ENCODE results near the gene MRPS12.
A peak's percentile ranks its signal among the peaks of the same experiment; 100 is the strongest.
"Not testable (repeated sequence)": the region's sequence is repeated elsewhere in the genome, so short reads cannot be mapped to it uniquely, and the experiment has no call there.

Gene MRPS12

GRCh38 chr19:38933544-38933943 is 2.8 kb downstream of the MRPS12 start:
- no peak for DNase-seq

- DNase-seq, result no peak
Observed at GRCh38 chr19:38939957-38940356, 9.2 kb downstream of the MRPS12 start.

GRCh38 chr19:38941466-38941865 is 10.7 kb downstream of the MRPS12 start:
- DNase-seq, result not testable (repeated sequence)

- DNase-seq, result no peak
Observed at GRCh38 chr19:38941979-38942378, 11.2 kb downstream of the MRPS12 start.

GRCh38 chr19:38942471-38943181 is 11.9 kb downstream of the MRPS12 start:
- no peak for DNase-seq

GRCh38 chr19:38944981-38945506 is 14.3 kb downstream of the MRPS12 start:
- DNase-seq, result no peak

- no peak for DNase-seq
Observed at GRCh38 chr19:38945562-38946228, 15.0 kb downstream of the MRPS12 start.

GRCh38 chr19:38946229-38947010 is 15.7 kb downstream of the MRPS12 start:
- DNase-seq, result no peak

- peak; percentile 16 to 94 (median 83) for DNase-seq
Observed at GRCh38 chr19:38949580-38950367, 19.0 kb downstream of the MRPS12 start.

- DNase-seq, result no peak
Observed at GRCh38 chr19:38951187-38951586, 20.4 kb downstream of the MRPS12 start.

- DNase-seq, result peak in 6 of 58 donors; percentile 0 to 26 (median 20)
Observed at GRCh38 chr19:38952395-38953165, 21.8 kb downstream of the MRPS12 start.

GRCh38 chr19:38953677-38954076 is 22.9 kb downstream of the MRPS12 start:
- peak in 2 of 58 donors; percentile 4 to 9 for DNase-seq

GRCh38 chr19:38956264-38956663 is 25.5 kb downstream of the MRPS12 start:
- no peak for DNase-seq

- no peak for DNase-seq
Observed at GRCh38 chr19:38958301-38958700, 27.6 kb downstream of the MRPS12 start.

- DNase-seq, result no peak
Observed at GRCh38 chr19:38959618-38960017, 28.9 kb downstream of the MRPS12 start.

GRCh38 chr19:38964738-38965137 is 34.0 kb downstream of the MRPS12 start:
- DNase-seq, result peak in 1 of 58 donors; percentile 6

- not testable (repeated sequence) for DNase-seq
Observed at GRCh38 chr19:38966149-38966548, 35.4 kb downstream of the MRPS12 start.

- peak in 19 of 58 donors; percentile 5 to 55 (median 17) for DNase-seq
Observed at GRCh38 chr19:38970664-38971532, 40.2 kb downstream of the MRPS12 start.

GRCh38 chr19:38971672-38972071 is 40.9 kb downstream of the MRPS12 start:
- no peak for DNase-seq
